ENCODE data around the gene DPH3.

DPH3 gene

GRCh38 chr3:16255726-16256125, 9.0 kb downstream of the DPH3 start:
- DNase-seq (ENCODE audit: low read depth in 2 of 2), result no peak

GRCh38 chr3:16255326-16255725, 9.4 kb downstream of the DPH3 start:
- DNase-seq (ENCODE audit: low read depth in 2 of 2), result no peak

GRCh38 chr3:16254916-16255315, 9.8 kb downstream of the DPH3 start:
- DNase-seq (ENCODE audit: low read depth in 2 of 2), result no peak

- no peak for DNase-seq (ENCODE audit: low read depth in 2 of 2)
These were observed 11.1 kb downstream of the DPH3 start for GRCh38 chr3:16253601-16254000.

GRCh38 chr3:16252988-16253387, 11.8 kb downstream of the DPH3 start:
- no peak for DNase-seq (ENCODE audit: low read depth in 2 of 2)

- DNase-seq (ENCODE audit: low read depth in 2 of 2), result no peak
These were observed 12.3 kb downstream of the DPH3 start for GRCh38 chr3:16252243-16252978.

GRCh38 chr3:16251316-16252085, 13.2 kb downstream of the DPH3 start:
- DNase-seq (ENCODE audit: low read depth in 2 of 2), result no peak

GRCh38 chr3:16249886-16250285, 14.9 kb downstream of the DPH3 start:
- DNase-seq (ENCODE audit: low read depth in 2 of 2), result no peak

GRCh38 chr3:16249336-16249735, 15.4 kb downstream of the DPH3 start:
- DNase-seq (ENCODE audit: low read depth in 2 of 2), result no peak

GRCh38 chr3:16248556-16248955, 16.2 kb downstream of the DPH3 start:
- DNase-seq (ENCODE audit: low read depth in 2 of 2), result no peak

GRCh38 chr3:16247282-16248061, 17.3 kb downstream of the DPH3 start:
- peak; percentile 23 to 45 for DNase-seq (ENCODE audit: low read depth in 2 of 2)

GRCh38 chr3:16245609-16246008, 19.1 kb downstream of the DPH3 start:
- DNase-seq (ENCODE audit: low read depth in 2 of 2), result no peak

- DNase-seq (ENCODE audit: low read depth in 2 of 2), result no peak
These were observed 20.8 kb downstream of the DPH3 start for GRCh38 chr3:16243706-16244490.

- no peak for DNase-seq (ENCODE audit: low read depth in 2 of 2)
These were observed 22.6 kb downstream of the DPH3 start for GRCh38 chr3:16242177-16242576.

GRCh38 chr3:16241225-16241624, 23.5 kb downstream of the DPH3 start:
- no peak for DNase-seq (ENCODE audit: low read depth in 2 of 2)

- DNase-seq (ENCODE audit: low read depth in 2 of 2), result no peak
These were observed 24.3 kb downstream of the DPH3 start for GRCh38 chr3:16240229-16241023.

GRCh38 chr3:16239780-16240179, 25.0 kb downstream of the DPH3 start:
- no peak for DNase-seq (ENCODE audit: low read depth in 2 of 2)

- DNase-seq (ENCODE audit: low read depth in 2 of 2), result no peak
These were observed 25.5 kb downstream of the DPH3 start for GRCh38 chr3:16239086-16239770.

GRCh38 chr3:16236856-16237393, 27.8 kb downstream of the DPH3 start:
- no peak for DNase-seq (ENCODE audit: low read depth in 2 of 2)

- DNase-seq (ENCODE audit: low read depth in 2 of 2), result no peak
These were observed 28.6 kb downstream of the DPH3 start for GRCh38 chr3:16236030-16236639.
